GM10248 (cell line): ENCODE measurements around the gene CHST1.

Experiments used
- CTCF ChIA-PET: fragments of 300-600 bp; sonication (Branson Sonifier 250); formaldehyde crosslinking; extraction: SDS; loops from one replicate; lab custom pipeline; 2021; ENCODE audit warnings: antibody characterized with exemption; lab: Yijun Ruan, JAX
- POLR2A ChIA-PET: fragments of 350-650 bp; sonication (Branson Sonifier 250); formaldehyde crosslinking; extraction: SDS; loops from one replicate; lab custom pipeline; 2020; ENCODE audit warnings: antibody characterized with exemption; lab: Yijun Ruan, JAX
- DNase-seq: peaks from one replicate; pipeline ENCODE4 v3.0.0; 2012; ENCODE audit errors: extremely low spot score
- TF ChIP-seq, protein P1 (sequence below): IDR thresholded peaks from 2 replicates; pipeline ENCODE4 v1.5.1; 2012; ENCODE audit warnings: mild to moderate bottlenecking, low read depth; ENCODE audit errors: extremely low read depth, missing control alignments, control extremely low read depth

The CHST1 gene

GRCh38 chr11:45614196-45614828 lies 51.1 kb downstream of the CHST1 start:
- CTCF ChIA-PET, result interaction anchor here (1.3 to 1.4 kb wide), 2 partner anchors 40 to 106 kb away, joined by 3 to 4 read pairs; no protein-coding TSS in a partner anchor
- TF ChIP-seq, protein P1, sequence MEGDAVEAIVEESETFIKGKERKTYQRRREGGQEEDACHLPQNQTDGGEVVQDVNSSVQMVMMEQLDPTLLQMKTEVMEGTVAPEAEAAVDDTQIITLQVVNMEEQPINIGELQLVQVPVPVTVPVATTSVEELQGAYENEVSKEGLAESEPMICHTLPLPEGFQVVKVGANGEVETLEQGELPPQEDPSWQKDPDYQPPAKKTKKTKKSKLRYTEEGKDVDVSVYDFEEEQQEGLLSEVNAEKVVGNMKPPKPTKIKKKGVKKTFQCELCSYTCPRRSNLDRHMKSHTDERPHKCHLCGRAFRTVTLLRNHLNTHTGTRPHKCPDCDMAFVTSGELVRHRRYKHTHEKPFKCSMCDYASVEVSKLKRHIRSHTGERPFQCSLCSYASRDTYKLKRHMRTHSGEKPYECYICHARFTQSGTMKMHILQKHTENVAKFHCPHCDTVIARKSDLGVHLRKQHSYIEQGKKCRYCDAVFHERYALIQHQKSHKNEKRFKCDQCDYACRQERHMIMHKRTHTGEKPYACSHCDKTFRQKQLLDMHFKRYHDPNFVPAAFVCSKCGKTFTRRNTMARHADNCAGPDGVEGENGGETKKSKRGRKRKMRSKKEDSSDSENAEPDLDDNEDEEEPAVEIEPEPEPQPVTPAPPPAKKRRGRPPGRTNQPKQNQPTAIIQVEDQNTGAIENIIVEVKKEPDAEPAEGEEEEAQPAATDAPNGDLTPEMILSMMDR, result no peak

GRCh38 chr11:45610627-45611026 lies 54.8 kb downstream of the CHST1 start:
- POLR2A ChIA-PET, result no interaction called here
- CTCF ChIA-PET, result no interaction called here
- DNase-seq, result no peak
- TF ChIP-seq, protein P1, result no peak

More at GRCh38 chr11:45614196-45614828, 51.1 kb downstream of the CHST1 start:
- DNase-seq, result no peak
- POLR2A ChIA-PET, result no interaction called here

GRCh38 chr11:45609902-45610301 lies 55.5 kb downstream of the CHST1 start:
- ChIA-PET POLR2A (no interaction called here), CTCF (no interaction called here)
- TF ChIP-seq, protein P1, result no peak

DNA sequence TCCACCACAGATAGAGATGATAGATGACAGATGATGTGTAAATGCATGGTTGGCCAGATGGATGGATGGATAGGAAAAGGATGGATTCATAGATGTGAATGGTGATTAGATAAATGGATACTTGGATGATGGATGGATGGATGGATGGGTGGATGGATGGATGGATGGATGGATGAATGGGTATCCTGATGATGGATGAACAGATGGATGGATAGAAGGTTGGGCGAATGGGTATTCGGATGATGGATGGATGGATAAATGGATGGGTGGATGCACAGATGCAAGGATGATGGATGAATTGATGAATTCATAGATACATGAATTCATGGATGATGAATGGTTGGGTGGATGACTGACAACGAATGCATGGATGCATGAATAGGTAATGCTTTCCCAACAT lies 56.1 kb downstream of the CHST1 start:
- DNase-seq, result no peak
- POLR2A ChIA-PET, result no interaction called here
- TF ChIP-seq, protein P1, result no peak
- CTCF ChIA-PET, result interaction anchor here (1.7 kb wide), 1 partner anchor 8 kb away, joined by 5 read pairs; no protein-coding TSS in a partner anchor

More at GRCh38 chr11:45609902-45610301, 55.5 kb downstream of the CHST1 start:
- no peak for DNase-seq

DNA sequence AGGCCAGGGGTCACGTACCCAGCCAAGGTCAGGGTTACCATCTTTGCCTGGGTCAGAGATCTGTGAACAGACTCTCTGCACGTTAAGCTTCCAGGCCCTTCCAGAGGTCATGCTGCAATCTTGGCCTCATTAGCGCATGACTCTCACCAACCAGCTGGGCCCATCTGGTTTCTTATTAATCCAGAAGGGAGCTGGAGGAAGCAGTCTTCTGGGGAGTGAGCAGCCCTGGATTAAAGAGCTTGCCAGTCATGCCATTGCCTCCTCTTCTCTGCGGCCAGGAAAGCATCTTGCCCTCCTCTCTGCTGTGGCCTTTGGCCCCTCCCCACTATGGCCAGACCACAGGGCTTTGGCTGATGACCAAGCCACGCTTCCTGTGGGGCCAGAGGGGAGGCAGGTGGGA lies 57.4 kb downstream of the CHST1 start:
- POLR2A ChIA-PET, result no interaction called here
- TF ChIP-seq, protein P1, result no peak
- DNase-seq, result no peak
- CTCF ChIA-PET, result interaction anchor here (0.8 to 1.7 kb wide), 4 partner anchors 8 to 164 kb away, joined by 3 to 5 read pairs (median 4); no protein-coding TSS in a partner anchor

DNA sequence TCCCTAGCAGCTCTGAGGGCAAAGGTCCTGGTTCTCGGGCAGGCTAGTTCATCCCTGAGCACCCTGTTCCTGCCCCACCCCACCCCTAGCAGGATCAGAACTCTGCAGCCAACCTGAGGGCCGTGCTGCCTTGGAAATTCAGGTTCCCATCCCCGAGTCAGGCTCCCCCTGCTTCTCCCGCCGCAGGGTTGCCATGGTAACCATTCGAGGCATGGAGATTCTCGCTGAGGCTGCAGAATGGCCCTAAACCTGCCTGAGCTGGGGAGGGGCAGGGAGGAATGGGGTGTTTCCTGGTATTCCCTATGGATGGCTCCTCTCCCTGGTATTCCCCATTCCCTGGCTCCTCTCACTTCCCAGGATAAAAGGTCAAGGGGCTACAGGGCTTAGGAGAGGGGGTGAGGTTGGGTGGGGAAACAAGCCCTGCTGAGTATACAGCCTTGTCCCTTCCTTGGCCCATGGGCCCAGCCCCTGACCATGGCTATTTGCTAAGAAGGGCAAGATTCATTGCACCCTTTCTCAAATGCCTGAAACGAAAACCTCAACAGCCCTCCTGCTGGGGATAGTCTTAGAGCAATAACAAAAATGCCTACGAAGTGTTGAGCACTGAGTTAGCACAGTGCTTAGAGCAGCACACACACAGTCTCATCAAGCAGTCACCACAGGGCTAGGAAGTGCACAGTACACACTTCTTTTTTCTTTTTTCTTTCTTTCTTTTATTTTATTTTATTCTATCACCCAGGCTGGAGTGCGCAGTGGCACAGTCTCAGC lies 58.7 kb downstream of the CHST1 start:
- CTCF ChIA-PET, result no interaction called here

More for the DNA sequence above, 58.7 kb downstream of the CHST1 start:
- POLR2A ChIA-PET, result no interaction called here
- DNase-seq, result no peak
- TF ChIP-seq, protein P1, result no peak
